ENCODE measurements around the gene PTPRN.
"Not testable (repeated sequence)": the region's sequence is repeated elsewhere in the genome, so short reads cannot be mapped to it uniquely, and the experiment has no call there.

The PTPRN gene

GRCh38 chr2:219287580-219288265 lies 21.5 kb downstream of the PTPRN start:
- DNase-seq (ENCODE audit: low read depth, low spot score): no peak

- DNase-seq (ENCODE audit: low read depth, low spot score): not testable (repeated sequence)
These were observed 22.1 kb downstream of the PTPRN start for GRCh38 chr2:219287116-219287440.

GRCh38 chr2:219286436-219287115 lies 22.6 kb downstream of the PTPRN start:
- peak; percentile 27 for DNase-seq (ENCODE audit: low read depth, low spot score)

GRCh38 chr2:219285894-219286425 lies 23.2 kb downstream of the PTPRN start:
- DNase-seq (ENCODE audit: low read depth, low spot score): peak; percentile 69

DNA sequence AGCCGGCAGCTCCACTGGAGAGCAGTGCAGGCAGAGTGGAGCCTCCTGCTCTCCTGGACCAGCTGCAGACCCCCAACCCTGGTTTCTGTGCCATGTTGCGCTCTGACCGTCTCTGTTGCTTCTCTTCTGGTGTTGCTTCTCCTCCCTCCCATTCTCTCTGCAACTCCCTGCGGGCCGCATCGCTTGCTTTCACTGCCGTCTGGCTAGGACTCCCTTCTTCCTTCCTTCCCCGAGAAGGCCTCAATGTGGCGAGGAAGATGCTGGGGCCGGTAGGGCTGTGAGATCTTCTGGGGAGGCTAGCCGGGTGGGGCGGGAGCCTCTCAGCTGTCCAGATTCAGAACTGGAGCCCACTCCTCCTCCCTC lies 23.8 kb downstream of the PTPRN start:
- no peak for DNase-seq (ENCODE audit: low read depth, low spot score)

- no peak for DNase-seq (ENCODE audit: low read depth, low spot score)
These were observed 24.5 kb downstream of the PTPRN start for GRCh38 chr2:219284501-219285372.

DNA sequence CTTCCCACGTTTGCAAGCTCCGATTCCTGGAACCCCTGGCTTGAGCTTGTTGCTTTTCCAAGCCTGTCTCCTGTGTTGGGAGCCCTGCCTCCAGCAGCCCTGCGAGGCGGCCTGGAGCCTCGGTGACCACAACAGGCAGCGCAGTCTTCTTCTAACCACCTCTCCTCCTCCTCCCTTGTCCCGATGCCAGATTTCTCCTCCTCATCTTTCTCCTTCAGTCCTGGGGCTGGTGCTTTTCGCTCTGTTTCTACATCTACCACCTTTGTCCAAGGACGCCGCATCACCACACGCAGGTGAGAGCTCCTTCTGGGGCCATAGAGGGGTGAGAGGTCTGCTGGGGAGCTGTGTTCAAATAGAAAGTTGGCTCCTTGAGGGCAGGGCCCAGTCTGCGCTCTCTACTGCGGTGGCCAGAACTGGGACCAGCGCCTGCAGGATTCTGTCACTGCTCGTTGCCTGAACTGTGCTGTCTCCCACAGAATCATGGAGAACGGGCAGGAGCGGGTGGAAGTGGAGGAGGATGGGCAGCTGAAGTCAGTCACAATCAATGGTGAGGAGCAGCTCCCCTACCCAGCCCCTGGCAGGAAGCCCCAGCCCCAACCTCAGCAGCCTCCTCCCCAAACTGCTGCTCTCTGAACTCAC lies 26.1 kb downstream of the PTPRN start:
- no peak for DNase-seq (ENCODE audit: low read depth, low spot score)

DNA sequence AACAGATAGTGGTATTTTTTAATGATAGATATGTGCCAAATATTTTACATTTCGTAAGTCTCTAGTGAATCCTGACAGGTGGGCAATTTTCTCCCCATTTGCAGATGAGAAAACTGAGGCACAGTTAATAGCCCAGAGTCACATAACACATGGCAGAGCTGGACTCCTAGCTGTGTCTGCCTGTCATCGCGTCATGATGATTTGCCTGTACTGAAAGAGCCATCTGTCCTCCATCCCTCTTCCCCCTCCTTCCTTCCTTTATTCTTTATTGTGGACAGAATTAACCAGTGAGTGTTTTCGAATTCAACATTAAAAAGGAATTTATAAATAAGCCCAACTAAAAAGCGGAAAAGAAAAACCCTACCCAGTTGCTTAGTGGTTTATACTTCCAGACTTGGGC lies 26.8 kb downstream of the PTPRN start:
- no peak for DNase-seq (ENCODE audit: low read depth, low spot score)

DNA sequence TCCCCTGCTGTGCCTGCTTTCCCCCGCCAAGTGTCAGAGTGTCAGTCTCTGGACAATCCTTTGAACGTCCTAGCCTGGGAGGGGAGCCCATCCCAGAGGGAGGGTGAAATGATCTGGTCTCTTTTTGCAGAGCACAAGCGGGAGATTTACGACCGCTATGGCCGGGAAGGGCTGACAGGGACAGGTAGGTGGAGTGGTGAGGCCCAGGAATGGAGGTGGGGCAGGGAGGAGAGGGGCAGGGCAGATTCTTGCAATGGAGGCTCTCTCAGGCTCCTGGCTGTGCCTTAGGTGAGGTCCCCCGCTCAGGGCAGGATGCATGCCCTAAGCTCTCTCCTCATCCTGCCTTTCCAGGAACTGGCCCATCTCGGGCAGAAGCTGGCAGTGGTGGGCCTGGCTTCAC lies 27.6 kb downstream of the PTPRN start:
- no peak for DNase-seq (ENCODE audit: low read depth, low spot score)

- DNase-seq (ENCODE audit: low read depth, low spot score): no peak
These were observed 28.6 kb downstream of the PTPRN start for GRCh38 chr2:219280651-219281050.

DNA sequence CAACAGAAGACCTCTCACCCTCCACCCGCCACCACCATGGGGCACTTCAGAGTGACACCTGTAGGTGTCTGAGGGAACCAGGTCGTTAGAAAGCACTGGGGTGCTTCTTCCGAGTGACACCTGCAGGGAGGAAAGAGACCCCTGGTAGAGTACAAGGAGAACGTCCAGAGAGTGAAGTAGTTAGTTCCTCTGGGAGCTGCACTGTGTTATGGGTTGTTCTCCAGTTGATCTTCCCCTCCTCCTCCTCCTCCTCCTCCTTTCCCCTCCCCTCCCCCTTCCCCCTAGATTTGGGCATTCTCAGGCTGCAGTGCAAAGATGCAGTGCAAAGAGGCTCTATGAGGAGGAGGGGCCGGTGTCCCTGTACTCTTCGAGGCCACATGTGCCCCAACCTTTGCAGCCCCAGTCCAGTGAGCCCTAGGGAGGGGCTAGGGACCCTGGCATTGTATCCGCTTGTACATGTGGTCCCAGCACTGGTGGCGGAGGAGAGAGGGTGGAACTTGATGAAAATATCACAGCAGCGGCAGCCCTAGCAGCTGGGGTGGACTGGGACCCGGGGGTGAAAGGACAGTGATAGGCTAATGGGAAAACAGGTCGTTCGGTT lies 29.2 kb downstream of the PTPRN start:
- DNase-seq (ENCODE audit: low read depth, low spot score): no peak

DNA sequence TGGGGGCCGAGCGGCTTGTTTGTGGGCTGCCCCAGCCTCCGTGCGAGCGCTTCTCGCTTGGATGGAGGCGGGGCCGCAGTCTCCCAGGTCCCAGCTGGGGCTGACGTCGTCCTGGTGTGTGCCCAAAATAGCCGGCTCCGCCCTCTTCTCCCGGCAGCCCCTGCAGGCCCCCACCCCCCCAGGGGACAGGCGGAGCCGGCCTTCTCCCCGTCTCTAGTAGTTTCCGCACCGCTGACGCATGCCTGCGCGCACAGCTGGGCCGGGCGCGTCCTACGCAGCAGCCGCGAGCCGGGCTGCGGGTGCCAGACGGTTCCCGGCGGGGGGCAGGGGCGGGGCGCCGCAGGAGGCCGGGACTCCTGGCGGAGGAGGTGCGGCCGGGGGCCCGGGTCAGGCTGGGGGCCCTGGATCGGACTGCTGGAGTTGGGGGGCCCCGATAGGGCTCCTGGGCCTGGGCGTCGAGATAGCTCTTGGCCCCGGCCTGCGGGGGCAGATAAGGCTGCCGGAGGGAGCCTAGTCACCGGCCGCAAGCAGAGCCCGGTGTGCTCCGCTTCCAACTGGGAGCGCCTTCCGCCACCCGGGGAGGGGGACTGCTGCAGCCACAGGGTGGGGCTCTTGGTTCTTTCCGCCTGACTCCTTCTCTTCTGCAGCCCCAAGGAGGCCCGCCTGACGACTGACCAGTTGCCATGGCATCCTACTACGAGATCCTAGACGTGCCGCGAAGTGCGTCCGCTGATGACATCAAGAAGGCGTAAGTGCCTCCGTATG lies 29.9 kb downstream of the PTPRN start, which contains the start of gene DNAJB2:
Gene DNAJB2, plus strand, starts transcription at position 216 of the 765 bp plus-strand sequence. Its CDS starts 468 bp downstream, at position 684.
- DNase-seq (ENCODE audit: low read depth, low spot score): peak; percentile 99

DNA sequence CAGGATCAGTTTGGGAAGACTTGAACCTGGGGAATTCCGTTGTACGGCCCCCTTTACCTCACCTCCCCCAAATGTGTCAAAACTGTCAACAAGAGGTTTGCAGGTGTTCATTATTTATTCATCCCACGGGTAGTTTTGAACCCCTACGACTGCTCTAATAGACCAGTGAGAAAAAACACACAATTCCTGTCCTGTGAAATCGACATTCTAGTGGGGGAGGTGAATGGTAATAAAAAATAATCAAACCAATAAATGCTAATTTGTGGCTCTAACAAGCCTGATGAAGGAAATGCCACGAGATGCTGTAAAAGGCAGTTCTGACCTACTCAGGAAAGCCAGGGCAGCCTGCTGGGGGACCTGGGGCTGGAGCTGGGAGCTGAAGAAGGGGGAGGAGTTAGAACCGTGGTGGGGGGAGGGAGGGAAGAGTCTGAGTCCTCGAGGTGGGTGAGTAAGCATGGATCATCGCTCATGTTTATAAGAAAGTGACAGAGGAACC lies 30.5 kb downstream of the PTPRN start:
- no peak for DNase-seq (ENCODE audit: low read depth, low spot score)

DNA sequence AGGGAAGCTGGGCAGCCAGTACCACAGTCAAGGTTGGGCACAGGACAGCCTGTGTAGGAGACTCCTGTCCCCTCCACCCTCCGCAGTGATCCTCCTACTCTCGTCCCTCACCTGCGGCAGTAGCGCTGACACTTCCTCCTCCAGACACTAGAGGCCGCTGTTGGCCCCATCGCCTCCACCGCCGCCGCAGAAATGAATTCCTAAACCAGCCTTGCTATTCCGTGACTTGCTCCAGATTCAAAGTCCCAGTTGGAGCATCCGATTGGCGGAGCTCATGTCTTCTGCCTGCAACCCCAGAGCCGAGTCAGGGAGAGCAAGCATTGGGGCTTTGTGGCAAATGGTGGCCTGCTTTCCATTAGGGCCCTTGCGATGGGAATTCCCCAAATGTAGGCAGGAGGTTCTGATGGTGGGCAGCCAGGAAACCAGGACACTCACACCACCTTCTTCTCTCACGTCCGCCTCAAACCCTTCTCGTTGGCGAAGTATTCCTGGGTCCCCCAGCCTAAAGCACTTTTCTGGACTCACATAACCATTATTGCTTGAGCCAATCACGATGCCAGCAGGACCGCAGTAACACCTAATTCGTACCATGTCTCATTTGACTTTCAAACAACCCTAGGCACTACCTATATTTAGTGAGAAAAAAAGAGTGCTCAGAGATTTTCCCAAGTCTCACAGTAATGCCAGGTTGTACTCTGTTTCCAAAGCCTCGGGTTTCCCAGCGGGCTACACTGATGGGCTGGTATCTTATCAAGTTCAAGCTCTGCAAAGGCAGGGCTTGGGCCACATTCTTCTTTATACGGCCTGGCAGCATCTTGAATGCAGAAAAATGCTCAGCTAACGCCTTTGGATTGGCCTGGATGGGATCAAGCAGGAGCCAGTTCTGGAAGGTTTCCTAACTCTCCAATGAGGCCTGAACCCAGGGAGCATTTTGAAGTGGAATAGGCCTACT lies 31.2 kb downstream of the PTPRN start:
- peak; percentile 90 for DNase-seq (ENCODE audit: low read depth, low spot score)

DNA sequence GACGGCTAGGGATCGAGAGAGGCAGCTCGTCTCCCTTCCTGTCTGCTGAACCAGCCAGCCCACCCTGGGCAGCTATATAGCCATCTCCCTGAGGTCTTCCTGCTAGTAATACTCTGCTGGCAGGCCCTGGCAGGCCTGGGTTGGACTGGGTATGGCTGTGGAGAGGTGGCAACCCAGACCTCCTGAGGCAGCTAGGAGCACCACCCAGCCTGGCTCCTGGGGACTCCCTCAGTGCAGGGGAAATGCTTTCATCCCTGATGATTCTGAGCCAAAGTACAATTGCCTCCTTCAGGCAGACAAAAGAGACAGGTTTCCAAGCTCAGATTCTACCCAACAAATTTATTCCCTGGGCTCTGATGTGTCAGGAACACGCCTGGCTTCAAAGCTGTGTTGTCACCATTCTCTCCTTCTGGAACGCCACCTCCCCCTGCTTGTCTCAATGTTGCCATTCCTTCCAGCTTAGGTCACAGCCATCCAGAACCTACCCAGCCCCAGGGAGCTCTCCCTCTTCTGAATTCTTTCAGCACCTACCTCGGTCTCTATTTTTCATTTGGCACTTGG lies 34.8 kb downstream of the PTPRN start:
- DNase-seq (ENCODE audit: low read depth, low spot score): peak; percentile 95

- DNase-seq (ENCODE audit: low read depth, low spot score): peak; percentile 82
These were observed 35.3 kb downstream of the PTPRN start for GRCh38 chr2:219273937-219274336.

- no peak for DNase-seq (ENCODE audit: low read depth, low spot score)
These were observed 36.2 kb downstream of the PTPRN start for GRCh38 chr2:219272995-219273394.

- DNase-seq (ENCODE audit: low read depth, low spot score): no peak
These were observed 36.8 kb downstream of the PTPRN start for GRCh38 chr2:219272356-219272755.

- no peak for DNase-seq (ENCODE audit: low read depth, low spot score)
These were observed 38.2 kb downstream of the PTPRN start for GRCh38 chr2:219271021-219271420.
